HG03095 (cell line): ENCODE data around the gene PLPP4.

Experiments
- ATAC-seq: cut with Tn5 transposase; IDR thresholded peaks from one replicate; pipeline ENCODE4 v1.9.1; 2021; ENCODE audit warnings: moderate library complexity; ENCODE audit not compliant: unreplicated experiment

The PLPP4 gene

DNA sequence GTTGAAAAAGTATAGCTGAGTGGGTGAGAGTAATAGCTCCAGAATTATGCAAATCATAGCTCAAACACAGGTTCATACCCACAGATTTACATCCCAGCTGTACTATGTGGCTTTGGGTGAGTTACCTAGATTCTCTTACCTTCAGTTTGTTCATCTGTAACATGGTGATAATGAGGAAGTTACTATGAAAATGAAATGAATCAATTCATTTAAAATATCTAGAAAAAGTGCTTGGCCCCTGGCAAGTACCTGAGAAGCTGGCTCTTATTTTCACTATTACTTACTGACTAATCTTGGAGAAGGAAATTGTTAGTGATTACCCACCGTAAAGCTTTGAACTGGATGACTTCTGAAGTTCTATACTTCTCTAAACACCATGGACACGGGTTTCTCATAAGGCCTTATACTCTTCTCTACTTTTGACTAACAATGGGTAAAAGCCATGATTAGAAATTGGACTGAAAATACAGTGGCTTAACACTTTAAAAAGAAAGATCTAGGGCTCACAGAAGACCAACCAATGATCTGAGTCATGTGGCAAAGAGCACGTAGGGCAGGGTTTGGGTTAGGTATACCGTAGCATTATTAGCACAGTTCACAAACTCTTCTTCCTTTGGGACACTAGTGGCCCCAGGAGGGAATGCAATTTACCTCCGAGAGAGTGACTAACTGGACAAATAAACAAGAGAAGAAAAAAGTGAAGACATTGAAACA lies 149.2 kb downstream of the PLPP4 start:
- ATAC-seq, result peak; percentile 72

DNA sequence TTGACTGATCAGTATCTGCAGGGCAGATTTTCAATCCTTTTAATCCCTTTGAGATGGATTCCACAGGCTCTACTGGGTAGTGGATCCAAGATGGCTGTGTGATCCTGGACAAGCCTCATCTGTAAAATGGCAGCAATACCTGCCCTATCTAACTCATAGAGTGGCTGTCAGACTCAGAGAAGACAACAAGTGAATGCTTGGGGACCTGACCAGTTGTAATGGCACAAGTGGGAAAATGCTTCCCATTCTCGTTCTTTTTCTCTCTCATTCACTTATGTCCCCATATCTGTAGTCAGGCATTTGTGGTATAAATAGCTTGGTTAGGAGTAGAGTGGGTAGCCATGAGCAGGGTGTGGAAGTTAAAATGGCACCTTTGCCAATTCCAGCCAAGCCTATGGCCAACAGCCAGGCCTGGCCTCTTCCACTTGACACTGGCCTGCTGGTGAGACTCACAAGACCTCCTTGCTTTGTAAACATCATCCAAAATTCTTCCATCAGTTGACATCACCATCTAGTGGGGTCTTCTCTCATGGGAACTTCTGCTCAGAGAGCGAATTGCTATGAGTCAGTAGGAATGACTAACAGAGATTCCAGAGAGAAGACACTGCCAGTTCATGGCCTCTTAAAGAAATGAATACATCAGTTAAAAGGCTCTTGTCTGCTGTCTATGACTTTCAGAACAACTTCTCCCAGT lies 150.1 kb downstream of the PLPP4 start:
- ATAC-seq, result peak; percentile 20

DNA sequence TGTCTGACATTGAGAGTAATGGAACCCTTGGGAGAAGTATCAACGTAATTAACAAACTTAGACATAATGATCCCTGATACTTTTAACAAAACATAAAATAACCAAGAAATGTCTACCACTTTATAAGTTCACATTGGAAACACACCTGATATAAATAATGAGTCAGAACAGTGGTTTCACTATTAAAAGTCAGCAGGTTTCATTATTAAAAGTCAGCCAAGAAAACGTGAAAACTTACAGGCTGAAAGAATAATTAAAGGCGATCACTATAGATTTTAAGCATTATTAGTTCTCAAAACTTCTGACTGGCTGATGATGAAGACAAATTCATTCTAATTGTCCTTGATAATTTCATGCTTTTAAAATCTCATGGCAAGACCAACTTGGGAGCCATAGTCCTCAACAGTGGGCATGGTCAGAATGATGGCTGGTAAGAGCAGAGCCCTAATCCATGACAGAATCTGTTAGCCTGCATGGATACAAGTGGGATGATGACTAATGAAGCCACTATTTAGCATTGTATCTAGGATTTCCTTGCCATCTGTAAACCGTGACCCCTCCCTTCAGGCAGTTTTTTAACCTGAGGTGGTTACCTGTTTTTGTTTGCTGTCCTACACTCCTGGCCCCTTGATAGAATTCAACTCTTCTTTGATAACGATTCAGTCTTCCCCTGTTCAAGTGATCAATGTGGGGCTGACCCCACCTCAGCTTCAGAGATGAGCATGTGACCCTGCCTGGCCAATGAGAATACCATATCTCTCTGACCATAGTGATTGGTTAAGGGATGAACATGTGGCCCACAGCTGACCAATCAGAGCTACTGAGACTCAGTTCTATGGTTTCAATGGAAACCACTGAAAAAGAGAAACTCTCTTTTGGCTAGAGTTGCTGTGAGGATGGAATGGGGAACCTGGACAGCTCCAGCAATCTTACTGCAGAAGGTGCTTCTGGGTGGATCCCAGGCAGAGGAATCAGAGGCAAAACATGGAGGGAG lies 151.0 kb downstream of the PLPP4 start:
- ATAC-seq, result peak; percentile 40

DNA sequence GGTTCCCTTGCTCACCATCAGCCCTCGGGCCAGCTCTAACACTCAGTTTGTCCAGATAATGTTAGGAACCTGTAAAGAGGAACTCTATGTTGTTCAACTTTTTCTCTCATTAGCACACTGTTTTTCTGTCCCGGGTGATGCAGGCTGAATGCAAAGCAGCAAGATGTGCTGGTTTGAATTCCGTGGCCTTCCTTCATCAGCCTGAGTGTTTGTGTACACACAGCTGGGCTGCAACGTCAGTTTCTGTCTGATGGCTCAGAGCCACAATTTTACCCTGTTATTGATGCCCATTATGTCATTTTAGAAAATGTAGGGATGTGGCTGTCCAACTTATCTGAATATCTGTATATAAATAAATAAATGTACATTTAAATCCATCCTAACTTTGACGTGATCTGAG lies 152.0 kb downstream of the PLPP4 start:
- no peak for ATAC-seq

DNA sequence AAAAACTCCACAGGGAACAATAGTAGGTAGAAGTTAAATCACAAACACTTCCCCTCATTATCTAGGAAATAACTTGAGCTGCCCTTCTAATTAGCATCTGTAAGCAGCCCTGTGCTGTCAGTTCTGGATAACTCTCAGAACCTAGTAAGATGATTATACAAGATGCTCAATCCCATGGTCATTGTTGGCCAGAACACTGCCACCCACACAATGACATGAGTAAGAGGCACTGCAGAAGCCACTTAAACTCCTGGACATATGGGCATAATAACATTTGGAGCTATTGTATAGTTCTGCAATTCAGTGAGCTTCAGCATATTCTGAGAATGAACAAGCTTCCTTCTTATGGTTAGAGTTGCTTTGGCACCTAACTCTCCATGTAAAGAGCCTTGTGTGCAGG lies 153.8 kb downstream of the PLPP4 start:
- no peak for ATAC-seq

DNA sequence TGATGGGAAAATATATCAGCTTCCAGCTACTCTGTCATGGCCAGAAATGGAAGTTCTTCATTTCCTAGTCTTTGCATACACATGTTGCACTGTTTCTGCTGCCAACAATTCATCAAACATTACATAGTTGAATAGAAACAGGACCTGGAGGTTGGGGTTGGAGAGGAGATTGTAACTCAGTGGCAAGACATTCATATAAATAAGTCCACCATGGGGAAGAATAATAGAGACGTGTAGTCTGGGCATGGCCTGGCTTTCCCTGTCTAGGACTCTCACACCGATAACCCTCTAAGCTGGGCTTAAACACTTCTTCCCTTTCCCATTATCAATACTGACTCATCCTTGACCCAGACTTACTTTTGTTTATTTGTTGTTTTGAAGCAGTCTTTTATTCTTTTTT lies 155.7 kb downstream of the PLPP4 start:
- no peak for ATAC-seq

DNA sequence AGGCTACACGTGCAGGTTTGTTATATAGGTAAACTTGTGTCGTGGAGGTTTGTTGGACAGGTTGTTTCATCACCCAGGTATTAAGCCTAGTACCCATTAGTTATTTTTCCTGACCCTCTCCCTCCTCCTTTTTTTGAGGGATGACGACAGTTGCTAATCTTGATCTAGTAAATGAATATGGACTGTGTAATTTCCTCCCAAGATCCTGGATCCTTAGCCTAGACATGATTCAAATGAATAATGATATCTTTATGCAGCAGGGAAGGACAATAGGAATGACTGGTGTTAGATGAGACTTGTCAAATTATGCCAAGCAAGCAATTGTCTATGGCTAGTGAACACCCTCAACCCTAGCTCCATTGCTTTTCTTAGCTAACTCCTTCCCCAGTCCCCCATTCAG lies 156.2 kb downstream of the PLPP4 start:
- no peak for ATAC-seq

DNA sequence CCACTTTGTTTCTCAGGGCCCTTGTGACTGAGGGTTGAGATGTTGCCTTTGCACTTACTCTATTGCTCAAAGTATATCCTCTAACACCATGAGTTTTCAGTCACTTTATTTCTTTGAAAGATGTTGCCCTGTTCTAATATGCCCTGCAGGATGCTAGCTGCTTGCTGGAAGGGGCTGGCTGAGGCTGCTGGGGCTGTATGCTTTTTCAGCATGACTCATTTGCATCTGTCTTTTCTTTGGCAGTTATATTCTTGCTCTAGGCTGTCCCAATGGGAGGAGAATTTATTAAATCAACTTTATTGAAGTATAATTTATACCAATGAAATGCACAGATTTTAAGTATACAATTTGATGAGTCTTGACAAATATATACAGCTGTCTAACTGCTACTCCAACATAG lies 157.7 kb downstream of the PLPP4 start:
- no peak for ATAC-seq

DNA sequence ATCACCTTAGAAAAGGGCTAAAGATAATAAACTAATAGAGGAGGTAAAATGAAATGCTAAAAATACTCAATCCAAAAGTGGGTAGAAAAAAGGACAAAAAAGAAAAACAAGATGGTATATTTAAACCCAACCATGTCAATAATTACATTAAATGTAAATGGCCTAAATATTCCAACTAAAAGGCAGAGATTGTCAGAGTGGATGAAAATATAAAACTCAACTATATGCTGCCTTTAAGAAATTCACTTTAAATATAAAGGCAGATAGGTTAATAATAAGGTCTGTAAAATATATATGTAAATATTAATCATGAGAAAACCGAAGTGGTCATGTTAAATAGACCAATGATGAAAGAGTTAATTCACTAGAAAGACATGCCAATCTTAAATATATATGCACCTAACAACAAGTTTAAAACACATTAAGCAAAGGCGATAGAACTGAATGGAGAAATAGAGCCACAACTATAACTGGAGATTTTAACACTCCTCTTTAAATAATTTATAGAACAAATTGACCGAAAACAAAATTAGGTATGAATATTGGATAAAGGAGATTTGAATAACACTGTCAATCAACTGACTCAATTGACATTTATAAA lies 159.4 kb downstream of the PLPP4 start:
- no peak for ATAC-seq

DNA sequence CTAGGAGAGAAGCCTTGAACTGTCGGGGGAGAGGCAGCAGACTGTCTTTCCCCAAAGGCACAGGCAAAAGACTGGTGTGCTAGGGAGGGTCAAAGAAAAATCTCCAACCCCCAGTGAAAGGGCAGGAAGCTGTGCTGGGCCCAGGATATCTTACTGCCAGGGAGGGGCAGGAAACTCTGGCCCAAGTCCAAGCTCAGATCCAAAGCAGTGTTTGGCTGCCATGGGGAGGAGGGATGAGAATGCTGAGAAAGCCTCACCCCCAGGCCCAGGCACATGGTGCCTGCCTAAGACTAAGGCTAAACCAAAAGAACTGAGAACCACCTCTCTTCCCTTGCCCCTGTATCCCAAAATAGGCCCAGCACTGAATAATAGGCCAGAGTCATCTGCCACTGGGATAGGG lies 171.2 kb downstream of the PLPP4 start:
- ATAC-seq, result no peak

DNA sequence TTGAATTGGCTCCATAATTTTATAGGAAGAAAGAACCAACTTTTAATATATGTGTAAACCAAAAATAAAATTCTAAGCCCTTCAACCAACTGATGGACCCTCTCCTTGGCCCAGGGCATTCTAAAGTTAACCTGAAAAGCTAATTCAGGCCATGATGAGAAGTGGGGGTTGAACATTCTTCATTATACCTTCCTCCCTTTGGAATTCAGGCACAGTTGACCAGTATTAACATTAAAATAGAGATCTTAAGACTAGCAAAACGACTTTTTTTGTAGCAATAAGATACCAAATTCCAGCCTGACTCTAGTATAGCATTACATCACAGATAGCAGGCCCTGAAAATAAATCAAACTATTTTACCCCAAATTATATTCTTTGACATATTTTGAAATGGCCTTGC lies 173.2 kb downstream of the PLPP4 start:
- ATAC-seq, result no peak

DNA sequence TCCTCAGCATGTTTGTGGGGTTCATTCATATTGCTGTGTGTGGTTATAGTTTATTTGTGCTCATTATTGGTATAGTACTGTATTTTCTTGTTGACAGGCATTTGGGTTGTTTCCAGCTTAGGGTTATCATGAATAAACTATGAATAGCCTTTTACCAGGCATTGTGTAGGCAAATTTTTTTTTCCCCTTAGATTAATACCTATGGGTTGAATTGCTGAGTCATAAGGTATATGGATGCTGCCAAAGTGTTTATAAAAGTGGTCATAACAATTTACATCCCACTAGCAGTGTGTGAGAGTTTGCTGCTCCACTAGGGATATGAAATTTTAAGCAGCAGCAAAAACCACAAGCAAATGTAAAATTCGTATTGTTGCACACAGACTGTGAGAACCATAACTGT lies 175.0 kb downstream of the PLPP4 start:
- no peak for ATAC-seq

DNA sequence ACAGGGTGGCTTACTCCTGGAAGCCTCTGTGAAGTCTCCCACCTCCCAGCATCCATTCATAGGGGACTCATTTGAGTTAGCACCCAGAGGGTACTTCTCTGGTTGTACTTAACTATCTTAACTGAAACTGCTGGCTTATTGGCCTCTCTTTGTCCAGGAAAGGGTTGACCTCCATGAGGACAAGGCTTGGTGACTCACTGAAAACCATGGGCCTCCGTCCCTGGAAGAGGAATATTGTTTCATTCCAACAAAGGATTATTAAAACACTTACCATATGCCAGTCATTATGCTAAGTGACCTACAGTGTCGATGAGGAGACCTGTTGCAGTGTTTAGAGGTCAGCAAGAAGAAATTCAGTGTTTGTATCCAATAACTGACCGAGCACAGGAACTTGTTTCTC lies 175.9 kb downstream of the PLPP4 start:
- ATAC-seq, result no peak

DNA sequence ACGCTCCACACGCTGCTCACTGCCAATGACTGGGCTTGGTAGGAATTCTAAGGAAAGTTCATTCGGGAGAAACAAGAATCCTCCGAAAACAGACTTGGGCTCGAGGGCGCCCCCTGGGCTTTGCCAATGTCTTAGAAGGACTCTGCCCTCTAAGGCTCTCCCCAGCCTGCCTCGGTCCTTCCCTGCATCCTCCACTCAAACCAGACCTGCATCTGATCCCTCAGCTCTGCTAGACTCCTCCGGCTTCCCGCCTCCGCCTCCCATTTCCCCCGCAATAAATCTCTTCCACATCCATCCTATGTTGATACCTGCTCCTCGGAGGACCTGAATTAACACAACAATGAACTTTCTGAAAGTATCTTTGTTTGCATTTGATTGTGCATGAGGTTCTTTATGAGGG lies 177.6 kb downstream of the PLPP4 start:
- no peak for ATAC-seq
